ENCODE results near the gene L3MBTL2.
A peak's percentile ranks its signal among the peaks of the same experiment; 100 is the strongest.

The L3MBTL2 gene

GRCh38 chr22:41204992-41205900 lies at the start of gene L3MBTL2:
L3MBTL2 (plus strand) TSS chr22:41205312; CDS start chr22:41205363, 51 bp downstream.
- in situ Hi-C loops (cut with HindIII; ENCODE audit: low sequenced_read_pairs), result no loop called here

GRCh38 chr22:41157083-41157482 lies 48.0 kb upstream of the L3MBTL2 start:
- no peak for TF ChIP-seq CTCF (IDR thresholded peaks at IDR 0.05; ENCODE audit: low read depth, low read length)
- in situ Hi-C loops (cut with HindIII; ENCODE audit: low sequenced_read_pairs), result no loop called here
- DNase-seq (ENCODE audit: low read depth, low spot score), result no peak
- no peak overlapping the region for H3K4me3 ChIP-seq (ENCODE audit: low read depth, low read length)

More at GRCh38 chr22:41204992-41205900, at the start of gene L3MBTL2:
- DNase-seq (ENCODE audit: low read depth, low spot score), result peak; percentile 95
- H3K4me3 ChIP-seq (ENCODE audit: low read depth, low read length), result peak within 1 kb of the TSS; percentile 92
- TF ChIP-seq CTCF (IDR thresholded peaks at IDR 0.05; ENCODE audit: low read depth, low read length), result no peak

GRCh38 chr22:41169157-41169556 lies 36.0 kb upstream of the L3MBTL2 start:
- TF ChIP-seq CTCF (IDR thresholded peaks at IDR 0.05; ENCODE audit: low read depth, low read length), result no peak
- no peak overlapping the region for H3K4me3 ChIP-seq (ENCODE audit: low read depth, low read length)
- in situ Hi-C loops (cut with HindIII; ENCODE audit: low sequenced_read_pairs), result no loop called here
- DNase-seq (ENCODE audit: low read depth, low spot score), result no peak

- in situ Hi-C loops (cut with HindIII; ENCODE audit: low sequenced_read_pairs), result no loop called here
- DNase-seq (ENCODE audit: low read depth, low spot score), result no peak
- H3K4me3 ChIP-seq (ENCODE audit: low read depth, low read length), result no peak overlapping the region
- no peak for TF ChIP-seq CTCF (IDR thresholded peaks at IDR 0.05; ENCODE audit: low read depth, low read length)
These were observed 33.1 kb upstream of the L3MBTL2 start for GRCh38 chr22:41171996-41172395.

- no peak for TF ChIP-seq CTCF (IDR thresholded peaks at IDR 0.05; ENCODE audit: low read depth, low read length)
- no peak for DNase-seq (ENCODE audit: low read depth, low spot score)
- in situ Hi-C loops (cut with HindIII; ENCODE audit: low sequenced_read_pairs), result no loop called here
- no peak overlapping the region for H3K4me3 ChIP-seq (ENCODE audit: low read depth, low read length)
These were observed 29.6 kb upstream of the L3MBTL2 start for GRCh38 chr22:41175546-41175945.

GRCh38 chr22:41177040-41177621 lies 28.0 kb upstream of the L3MBTL2 start:
- H3K4me3 ChIP-seq (ENCODE audit: low read depth, low read length), result no peak overlapping the region
- no peak for DNase-seq (ENCODE audit: low read depth, low spot score)
- TF ChIP-seq CTCF (IDR thresholded peaks at IDR 0.05; ENCODE audit: low read depth, low read length), result no peak
- in situ Hi-C loops (cut with HindIII; ENCODE audit: low sequenced_read_pairs), result no loop called here

Measured in astrocyte of the spinal cord (primary cell).